HG03066 (cell line): ENCODE data around the gene GPC4.

Experiments
- ATAC-seq: cut with Tn5 transposase; IDR thresholded peaks from one replicate; pipeline ENCODE4 v1.9.1; 2021; ENCODE audit warnings: low read depth; ENCODE audit not compliant: unreplicated experiment

GPC4 gene

GRCh38 chrX:133412246-133412645 lies 3.0 kb downstream of the GPC4 start:
- no peak for ATAC-seq

- no peak for ATAC-seq
Measured at GRCh38 chrX:133410550-133410949, 4.7 kb downstream of the GPC4 start.

- no peak for ATAC-seq
Measured at GRCh38 chrX:133405498-133406185, 9.6 kb downstream of the GPC4 start.

- no peak for ATAC-seq
Measured at GRCh38 chrX:133403984-133404383, 11.3 kb downstream of the GPC4 start.

- no peak for ATAC-seq
Measured at GRCh38 chrX:133402830-133403625, 12.3 kb downstream of the GPC4 start.

- ATAC-seq, result no peak
Measured at GRCh38 chrX:133402042-133402453, 13.2 kb downstream of the GPC4 start.

GRCh38 chrX:133401536-133401935 lies 13.8 kb downstream of the GPC4 start:
- no peak for ATAC-seq

- ATAC-seq, result no peak
Measured at GRCh38 chrX:133399411-133399810, 15.9 kb downstream of the GPC4 start.

- no peak for ATAC-seq
Measured at GRCh38 chrX:133394765-133395164, 20.5 kb downstream of the GPC4 start.

- ATAC-seq, result no peak
Measured at GRCh38 chrX:133392671-133393070, 22.6 kb downstream of the GPC4 start.

GRCh38 chrX:133391111-133391510 lies 24.2 kb downstream of the GPC4 start:
- no peak for ATAC-seq

- no peak for ATAC-seq
Measured at GRCh38 chrX:133390676-133391075, 24.6 kb downstream of the GPC4 start.

- no peak for ATAC-seq
Measured at GRCh38 chrX:133389975-133390374, 25.3 kb downstream of the GPC4 start.

GRCh38 chrX:133384454-133384853 lies 30.8 kb downstream of the GPC4 start:
- no peak for ATAC-seq

- no peak for ATAC-seq
Measured at GRCh38 chrX:133380711-133381619, 34.3 kb downstream of the GPC4 start.

- no peak for ATAC-seq
Measured at GRCh38 chrX:133376422-133376821, 38.9 kb downstream of the GPC4 start.

- no peak for ATAC-seq
Measured at GRCh38 chrX:133375615-133376340, 39.5 kb downstream of the GPC4 start.

GRCh38 chrX:133374874-133375387 lies 40.4 kb downstream of the GPC4 start:
- ATAC-seq, result no peak

- no peak for ATAC-seq
Measured at GRCh38 chrX:133373386-133374079, 41.8 kb downstream of the GPC4 start.
